ENCODE results near the gene ASB11.

DNA sequence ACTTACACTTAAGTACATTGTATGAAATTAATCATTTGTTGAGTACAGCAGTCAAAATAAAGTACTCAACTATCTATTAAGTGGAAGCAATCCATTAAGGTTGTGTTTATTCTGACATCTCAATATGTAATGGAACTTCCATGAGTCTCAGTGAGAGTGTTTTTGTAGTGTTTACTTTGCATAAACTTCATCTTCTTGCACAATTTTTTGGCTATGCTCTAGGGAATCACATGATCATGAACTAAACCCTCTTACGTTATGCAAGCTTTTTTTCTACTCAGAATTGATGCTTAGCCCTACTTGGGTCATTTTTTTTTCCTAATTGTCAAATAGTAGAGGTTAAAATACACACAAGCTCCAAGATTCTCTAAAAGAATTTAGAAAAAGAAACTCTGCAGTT lies 41.0 kb upstream of the ASB11 start:
- TF ChIP-seq EZH2 (IDR thresholded peaks at IDR 0.05) (no peak), EZH2phosphoT487 (IDR thresholded peaks at IDR 0.05) (no peak)
- TF ChIP-seq, protein P1, sequence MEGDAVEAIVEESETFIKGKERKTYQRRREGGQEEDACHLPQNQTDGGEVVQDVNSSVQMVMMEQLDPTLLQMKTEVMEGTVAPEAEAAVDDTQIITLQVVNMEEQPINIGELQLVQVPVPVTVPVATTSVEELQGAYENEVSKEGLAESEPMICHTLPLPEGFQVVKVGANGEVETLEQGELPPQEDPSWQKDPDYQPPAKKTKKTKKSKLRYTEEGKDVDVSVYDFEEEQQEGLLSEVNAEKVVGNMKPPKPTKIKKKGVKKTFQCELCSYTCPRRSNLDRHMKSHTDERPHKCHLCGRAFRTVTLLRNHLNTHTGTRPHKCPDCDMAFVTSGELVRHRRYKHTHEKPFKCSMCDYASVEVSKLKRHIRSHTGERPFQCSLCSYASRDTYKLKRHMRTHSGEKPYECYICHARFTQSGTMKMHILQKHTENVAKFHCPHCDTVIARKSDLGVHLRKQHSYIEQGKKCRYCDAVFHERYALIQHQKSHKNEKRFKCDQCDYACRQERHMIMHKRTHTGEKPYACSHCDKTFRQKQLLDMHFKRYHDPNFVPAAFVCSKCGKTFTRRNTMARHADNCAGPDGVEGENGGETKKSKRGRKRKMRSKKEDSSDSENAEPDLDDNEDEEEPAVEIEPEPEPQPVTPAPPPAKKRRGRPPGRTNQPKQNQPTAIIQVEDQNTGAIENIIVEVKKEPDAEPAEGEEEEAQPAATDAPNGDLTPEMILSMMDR (IDR thresholded peaks at IDR 0.05) = no peak
